NCI-H146 treated with DMSO at 0.1 percent for 48 hours (cell line): ENCODE data around the gene LIX1.
"Not testable (repeated sequence)": the region's sequence is repeated elsewhere in the genome, so short reads cannot be mapped to it uniquely, and the experiment has no call there.

ENCODE experiments used
- DNase-seq: peaks from one replicate; lab custom pipeline; 2025; ENCODE audit not compliant: unreplicated experiment; lab: John Stamatoyannopoulos, UW

LIX1 gene

DNA sequence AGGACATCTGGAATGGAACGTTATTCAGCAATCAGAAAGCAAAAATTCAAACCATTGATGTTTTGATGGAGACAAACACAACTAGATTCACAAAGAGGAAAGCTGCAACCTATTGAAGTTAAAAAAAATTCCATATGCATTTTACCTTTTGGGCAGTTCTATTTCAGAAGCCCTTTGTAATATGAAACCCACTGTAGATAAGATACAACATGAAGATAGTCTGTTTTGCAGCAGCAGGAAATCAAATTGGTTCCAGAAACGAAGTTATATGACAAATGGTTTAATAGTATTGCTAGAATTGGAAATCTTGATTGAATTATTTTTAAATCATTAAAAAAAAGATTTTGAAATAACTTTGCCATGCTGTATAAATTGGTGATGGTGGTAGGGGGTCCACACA lies 872 bp downstream of the LIX1 start:
- no peak for DNase-seq

DNA sequence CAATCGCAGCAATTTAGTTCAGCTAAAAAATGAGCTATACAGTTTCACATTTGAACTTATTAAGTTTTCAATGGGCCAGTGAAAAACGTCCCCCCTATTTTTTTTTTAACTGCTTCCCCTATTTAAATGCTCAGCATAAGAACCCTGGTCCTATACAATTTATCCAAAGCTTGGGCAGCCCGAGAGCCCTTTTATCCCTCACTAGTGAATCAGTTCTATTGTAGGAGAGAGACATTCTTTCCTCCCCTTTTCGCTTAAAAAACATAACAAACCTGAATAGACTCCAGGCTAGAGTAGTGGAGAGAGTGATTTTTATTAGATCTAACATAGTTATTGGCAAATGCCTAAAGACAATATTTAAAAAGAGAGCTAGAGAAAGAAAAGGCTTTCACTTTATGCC lies 1.4 kb downstream of the LIX1 start:
- DNase-seq, result no peak

DNA sequence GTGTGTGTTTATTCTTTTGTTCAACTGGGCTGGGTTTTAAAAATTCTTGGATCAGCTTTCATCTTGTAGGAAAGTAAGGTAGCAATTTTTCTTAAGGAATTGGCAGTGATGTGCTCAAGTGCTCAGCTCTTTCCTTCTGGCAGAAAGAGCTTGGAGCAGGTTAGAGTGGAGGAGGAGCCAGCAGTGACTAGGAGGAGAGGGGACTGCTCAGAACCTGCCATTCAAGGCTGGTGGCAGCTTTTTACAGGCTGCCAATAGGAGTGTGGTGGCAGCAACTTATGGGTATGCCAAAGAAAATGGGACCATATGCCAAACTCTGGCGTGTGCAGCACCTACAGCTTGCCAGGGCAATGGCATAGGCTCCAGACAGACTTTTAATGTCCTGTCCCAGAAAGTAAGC lies 2.2 kb downstream of the LIX1 start:
- DNase-seq, result not testable (repeated sequence)

DNA sequence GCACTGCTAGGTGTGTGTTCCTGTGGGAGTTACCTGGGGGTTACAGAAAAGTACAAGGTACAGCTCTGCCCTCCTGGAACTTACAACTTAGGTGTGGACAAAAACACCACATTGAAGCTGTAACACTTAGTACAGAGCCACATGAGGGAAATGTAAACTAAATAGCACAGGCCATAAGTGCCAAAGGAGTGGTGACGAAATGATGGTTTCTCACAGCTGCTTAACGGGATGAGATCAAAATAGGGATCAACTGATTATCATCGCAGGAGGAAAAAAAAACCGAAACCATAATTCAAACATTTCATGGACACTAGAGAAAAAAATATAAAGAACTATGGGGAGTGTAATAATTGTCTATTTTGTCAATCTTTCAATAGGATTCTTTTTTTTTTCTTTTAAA lies 5.9 kb downstream of the LIX1 start:
- no peak for DNase-seq

DNA sequence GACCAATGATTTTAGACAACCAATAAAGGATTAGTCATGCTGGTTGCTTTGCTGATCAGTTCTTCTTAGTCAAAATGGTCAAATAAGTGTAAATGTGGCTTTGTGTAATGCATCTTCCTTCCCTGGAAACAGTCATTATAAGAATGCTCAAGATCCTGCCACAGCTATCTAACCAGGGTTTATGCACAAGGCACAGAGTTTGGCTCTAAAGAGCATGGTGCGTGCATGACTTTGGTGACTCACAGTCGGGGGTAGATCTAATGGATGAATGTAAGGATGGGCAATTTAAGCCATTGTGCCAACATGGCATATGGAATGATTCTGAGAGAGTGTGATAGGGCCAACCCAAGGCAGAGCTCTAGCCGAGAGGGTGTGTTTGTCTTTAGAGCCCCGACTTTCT lies 6.5 kb downstream of the LIX1 start:
- no peak for DNase-seq

DNA sequence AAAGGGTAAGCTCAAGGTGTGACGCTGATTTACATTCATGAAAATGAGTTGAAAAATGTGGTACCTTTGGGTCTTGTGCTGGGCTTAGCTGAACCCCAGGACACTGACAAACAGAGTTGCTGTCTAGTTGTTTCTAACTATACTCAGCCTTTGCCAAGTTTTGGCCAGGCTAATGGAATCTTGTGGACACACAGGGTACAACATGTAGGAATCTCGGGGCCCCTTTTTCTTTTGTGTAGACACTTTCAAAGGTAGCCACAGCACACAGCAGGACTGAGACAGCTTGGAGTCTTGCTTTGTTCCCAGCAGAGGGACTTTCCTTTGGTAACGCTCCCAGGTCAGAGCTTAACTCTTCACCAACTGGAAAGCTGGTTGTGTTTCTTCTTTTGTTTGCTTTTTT lies 7.8 kb downstream of the LIX1 start:
- DNase-seq, result no peak

DNA sequence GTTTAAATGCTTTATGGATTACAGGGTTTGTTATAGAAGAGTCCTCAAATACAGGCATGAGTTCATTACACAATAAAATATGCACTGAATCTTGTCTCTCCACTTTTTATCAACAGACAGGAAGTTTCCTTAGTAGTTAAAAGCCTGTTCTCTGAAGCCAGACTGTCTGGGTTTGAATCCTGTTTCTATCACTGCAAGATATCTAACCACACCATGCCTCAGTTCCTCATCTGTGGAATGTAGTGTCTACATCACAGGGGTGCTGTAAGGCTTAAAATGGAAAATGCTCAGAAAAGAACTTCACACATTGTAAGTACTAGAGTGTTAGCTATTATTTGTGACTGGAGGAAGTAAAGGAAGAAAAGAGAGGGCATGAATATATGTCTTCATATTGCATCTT lies 9.3 kb downstream of the LIX1 start:
- DNase-seq, result no peak

DNA sequence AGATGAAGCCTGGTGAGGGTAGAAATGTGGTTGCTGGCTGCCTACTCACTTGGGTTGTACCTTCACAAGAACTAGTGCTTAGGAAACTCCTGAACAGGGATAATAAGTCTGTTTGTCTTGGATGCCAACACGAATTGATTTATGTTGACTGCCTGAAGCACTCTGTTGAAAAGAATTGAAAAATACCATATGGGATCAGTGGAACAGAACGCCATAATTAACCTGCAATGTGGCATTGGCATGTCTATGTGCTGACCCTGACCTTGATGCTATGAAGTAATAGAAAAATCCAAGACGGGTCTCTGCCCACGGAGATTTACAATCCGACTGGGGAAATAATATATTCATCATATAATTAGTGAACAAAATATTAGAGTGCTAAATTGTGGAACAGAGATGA lies 10.5 kb downstream of the LIX1 start:
- no peak for DNase-seq

DNA sequence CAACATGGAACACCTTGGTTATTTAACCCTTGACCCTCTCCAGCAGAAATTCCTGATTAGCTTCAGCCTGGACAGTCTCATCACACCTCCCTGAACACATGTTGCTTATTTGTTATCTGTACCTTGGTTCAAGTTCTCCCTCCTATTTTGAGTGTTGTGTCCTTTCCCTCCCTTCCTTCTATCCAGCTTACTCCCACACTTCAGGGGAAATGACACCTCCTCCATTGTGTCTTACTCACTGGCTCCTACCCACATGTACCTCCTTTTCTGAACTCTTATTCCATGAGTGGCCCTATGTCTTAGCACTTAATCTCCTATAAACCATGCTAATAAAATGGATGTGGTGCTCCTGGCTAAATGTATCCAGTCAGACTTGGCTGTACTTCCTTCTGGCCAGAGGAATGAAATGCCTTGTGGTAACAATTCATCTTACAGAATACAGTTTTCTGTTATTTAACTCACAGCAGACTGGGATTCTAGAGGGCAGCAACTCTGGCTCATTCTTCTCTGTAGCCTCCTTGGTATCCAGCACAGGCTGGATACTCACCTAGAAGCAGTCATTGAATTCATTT lies 11.2 kb downstream of the LIX1 start:
- no peak for DNase-seq

DNA sequence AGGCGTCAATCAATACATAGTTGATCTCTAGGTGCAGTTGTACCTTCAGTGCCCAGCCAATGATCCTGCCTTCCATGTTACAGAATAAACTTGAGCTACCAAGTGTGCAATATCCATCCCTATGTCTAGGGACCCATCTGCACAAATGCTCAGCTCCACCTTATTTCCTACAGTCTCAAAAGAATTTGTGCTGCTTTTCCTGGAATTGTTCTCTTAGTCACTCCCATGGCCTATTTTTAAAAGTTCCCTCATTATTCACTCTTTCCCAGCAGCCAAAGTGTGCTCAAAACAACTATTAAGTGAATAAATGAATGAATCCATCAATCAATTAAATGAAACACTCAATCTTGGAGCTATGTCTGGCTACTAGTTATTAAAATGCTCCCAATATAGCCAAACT lies 14.7 kb downstream of the LIX1 start:
- no peak for DNase-seq

DNA sequence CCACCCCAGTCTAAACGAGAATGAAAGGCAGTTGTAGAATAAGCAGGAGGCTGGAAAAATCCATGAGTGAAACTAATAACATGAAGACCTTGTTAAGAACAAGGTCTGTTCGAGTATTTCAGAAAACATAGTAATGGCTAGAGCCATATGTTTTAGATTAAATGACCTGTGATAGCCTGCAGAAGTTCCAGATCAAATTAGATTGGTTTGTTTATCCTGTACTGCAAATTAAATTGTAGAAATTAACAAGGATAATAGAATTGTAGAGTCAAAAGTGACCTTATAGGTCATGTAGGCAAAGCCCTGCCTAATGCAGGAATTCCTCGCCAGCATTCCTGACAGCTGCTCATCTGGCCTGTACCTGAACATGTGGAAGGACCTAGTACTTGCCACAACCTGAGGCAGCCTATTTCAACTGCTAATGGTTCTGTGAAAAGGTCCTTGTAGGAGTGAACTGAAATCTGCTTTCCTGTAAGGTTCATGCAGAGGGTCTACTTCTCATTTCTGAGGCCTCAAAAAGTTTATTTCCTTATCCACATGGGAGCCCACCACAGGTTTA lies 17.2 kb downstream of the LIX1 start:
- no peak for DNase-seq

DNA sequence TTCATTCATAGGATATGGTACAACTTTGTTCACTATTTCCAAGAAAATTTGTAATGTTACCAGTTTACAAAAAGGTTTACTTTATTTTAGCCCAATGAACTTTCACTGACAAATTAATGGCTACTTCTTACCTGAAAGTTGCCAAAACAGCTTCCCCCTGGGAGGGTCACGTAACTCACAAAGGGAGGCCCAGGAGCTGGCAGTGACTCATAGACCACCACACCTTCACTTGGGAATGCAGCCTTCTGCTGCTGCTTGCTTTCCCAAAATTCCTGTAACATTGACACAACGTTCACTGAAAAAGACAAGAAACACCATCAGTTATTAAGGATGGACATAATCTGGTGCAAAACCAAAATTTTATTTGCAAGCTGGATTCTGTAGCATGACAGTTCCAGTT lies 18.1 kb downstream of the LIX1 start:
- DNase-seq, result no peak

DNA sequence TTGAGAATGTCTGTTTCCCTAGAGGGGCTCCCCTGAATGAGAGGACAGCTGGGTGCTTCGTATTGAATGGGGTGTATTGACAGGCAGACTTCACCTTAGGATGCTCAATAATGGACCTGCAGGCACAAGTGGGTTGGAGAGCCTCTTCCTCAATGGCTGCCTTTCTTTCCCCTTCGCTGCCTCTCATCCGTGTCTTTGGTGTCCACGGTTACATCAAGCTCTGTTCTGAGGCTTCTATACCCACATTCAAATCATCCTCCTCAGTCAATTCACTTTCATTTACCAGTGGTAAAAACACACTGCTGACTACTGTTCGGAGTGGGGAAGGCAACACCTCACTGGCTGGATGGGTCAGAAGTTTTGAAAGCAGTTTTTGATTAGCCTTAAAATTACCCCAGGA lies 20.6 kb downstream of the LIX1 start:
- no peak for DNase-seq

DNA sequence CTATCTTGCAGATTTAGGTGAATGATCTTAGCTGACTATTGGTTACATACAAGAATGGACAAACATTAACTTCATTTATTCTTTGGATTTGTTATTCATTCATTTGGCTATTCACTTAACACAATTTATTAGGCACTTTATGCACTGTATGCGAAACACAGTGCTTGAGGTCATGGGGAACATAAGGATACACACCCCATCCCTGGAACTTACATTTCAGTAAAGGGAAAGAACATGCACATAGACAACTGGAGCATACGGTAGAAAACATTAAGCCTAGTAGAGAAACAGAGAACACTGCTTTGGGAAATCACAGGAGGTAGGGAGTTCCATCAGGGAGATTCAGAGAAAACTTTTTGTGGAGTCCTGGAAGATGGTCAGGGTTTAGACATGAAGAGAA lies 22.2 kb downstream of the LIX1 start:
- DNase-seq, result no peak

DNA sequence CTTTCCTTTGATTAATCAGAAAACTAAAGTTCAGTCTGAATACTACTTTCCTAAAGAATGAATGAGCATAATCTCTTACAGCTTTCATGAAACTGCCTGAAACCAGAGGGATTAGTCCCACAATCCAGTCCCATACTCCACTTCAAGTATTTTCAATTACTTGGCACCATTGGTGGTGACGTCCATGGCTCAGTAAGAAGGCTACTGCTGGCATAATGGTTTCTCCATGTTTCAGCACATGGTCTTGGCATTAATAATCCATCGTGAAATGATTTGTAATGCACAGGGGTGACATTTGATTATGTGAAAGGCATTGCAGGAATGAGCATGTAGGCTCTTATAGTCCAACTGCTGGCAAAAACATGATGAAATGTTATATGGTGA lies 23.4 kb downstream of the LIX1 start:
- DNase-seq, result no peak

DNA sequence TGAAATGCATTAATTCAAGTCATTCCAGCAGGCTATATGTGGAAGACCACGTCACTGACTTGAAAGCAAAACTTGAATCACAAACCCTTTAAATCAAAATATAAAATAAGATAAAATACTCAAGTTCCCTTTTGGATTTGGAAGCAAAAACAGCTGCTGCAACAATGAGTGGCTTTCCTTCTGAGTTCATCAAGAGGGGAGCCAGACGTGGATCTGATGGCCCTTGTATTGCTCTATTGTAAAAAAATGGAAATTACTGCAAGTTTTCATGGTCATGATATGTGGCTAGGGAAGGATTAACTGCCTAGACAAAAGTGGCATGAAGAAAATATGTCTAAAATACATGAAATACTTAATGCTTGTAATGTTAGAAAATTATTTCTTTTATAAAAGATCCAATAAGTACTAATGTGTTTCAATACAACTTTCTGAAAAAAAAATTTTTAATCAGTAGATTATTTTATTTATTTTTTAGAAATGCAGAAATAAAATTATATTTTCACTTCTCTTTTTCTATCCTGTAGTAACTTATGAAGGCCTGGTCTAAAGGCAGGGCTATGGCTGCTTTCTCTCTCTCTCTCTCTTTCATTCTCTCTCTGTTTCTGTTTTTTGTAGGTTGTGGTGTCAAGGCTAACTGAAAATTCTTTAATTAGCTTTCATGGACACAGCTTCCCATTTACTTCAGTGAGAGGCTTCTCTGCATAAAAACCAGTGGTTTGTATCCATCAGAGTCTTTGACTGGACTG lies 24.0 kb downstream of the LIX1 start:
- no peak for DNase-seq

DNA sequence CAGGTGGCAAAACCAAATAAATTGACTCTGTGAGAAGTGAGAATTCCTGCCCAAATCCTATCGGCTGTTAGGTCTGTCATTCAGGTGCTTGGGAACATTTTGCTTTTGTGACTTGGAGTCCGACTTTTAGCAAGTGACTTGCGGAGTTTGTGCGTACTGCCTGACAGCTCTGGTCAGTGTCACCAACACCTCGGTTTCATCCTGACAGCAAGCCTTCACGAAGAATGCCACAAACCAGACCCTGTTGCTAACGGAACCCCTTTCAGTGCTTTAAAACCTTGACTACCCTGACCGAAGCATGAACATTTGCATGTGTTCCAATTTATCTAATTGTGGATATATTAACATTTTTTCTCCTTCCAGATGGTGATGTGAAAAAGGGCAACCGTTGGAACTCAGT lies 26.5 kb downstream of the LIX1 start:
- no peak for DNase-seq

DNA sequence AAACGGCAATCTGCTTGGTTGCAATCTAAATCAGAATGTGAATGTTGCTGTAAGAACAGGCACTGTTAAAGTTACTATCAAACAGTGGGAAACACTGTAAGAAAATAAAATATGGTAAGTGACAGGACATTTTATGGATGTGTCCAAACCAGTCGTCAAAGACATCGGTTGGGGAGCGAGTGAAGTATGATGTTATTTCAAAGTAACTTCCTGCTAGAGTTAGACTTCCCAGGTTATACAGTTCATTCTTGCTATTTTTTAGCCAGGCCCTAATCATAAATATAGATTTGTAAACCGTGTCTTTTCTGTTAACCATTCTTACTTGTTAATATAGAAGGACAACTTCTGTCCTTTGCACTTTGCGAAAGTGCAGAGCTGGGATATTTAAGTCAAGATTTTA lies 30.2 kb downstream of the LIX1 start:
- no peak for DNase-seq

DNA sequence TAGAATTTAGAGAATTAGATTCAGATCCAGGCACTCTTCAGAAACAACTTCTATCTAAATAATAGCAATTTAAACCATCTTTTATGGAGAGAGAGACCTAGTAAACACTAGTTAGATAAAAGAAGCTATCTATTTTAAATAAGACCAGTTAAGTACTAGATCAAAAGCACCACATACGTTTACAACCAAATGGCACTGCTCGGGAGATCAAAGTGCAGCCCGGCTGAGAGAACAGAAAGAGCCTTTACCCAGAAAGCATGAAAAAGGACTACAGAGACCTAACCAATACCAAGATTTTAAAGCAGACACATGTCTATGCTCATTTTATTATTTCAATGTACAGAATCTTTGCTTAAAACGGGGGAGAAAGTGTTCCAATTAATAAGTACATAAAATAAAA lies 30.8 kb downstream of the LIX1 start:
- no peak for DNase-seq

DNA sequence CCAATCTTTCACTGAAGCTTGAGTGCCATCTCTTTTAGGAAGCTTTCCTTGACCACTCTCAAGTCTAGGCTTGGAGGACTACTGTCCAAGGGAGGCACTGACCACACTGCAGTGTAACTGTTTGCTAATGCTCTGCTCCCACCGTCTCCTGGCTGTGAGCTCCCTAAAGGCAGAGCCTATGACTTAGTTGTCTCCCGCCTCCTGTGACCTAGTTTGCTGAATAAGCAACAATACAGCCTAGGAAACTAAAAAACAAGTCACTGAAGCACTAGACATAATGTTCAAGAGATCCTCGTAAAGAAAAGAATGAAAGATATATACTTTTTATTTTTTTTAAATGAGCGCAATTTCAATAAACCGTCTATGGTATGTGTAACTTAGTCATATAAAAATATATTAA lies 31.4 kb downstream of the LIX1 start:
- no peak for DNase-seq

DNA sequence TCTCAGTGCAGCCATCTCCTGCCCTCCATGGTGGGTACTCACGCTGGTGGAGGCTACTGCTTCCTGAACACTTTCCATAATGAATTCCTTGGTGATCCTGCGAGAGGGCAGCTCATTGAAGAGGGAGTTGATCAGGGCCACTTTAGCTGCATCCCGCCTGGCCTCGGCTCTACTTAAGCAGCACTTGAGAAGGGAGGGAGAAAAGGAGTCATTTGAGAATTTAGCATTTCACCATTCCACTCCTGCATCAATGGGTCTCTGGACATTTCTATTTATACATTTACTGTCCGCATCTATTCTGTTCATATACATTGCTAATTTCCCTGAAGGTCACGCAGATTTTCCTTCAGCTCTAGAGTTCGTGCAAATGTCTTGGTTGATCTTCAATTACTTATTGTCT lies 35.1 kb downstream of the LIX1 start:
- DNase-seq, result no peak

DNA sequence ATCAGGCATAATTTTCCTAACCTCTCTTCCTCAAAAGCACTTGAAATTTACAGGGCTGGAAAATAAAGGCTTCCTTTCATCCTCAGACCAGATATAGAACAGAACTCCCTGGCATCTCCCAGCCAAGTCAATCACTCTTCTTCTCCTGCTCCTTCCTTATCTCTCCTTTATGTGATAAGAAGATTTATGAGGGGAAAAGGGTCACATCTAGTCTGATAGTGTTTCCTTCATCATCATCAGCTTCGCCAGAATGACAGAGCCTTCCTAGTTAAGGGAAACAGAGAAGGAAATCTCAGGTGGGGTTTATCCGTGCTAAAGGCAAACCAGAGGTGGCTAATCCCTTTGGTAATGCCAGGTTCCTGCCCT lies 36.2 kb downstream of the LIX1 start:
- no peak for DNase-seq
